Ascending aorta (tissue), 2 donors: ENCODE measurements around the gene SEC23A. TPM values are rescaled to one million over a fixed set of nuclear protein-coding genes. Genes with fewer than 3 reads are reported as not detected.

ENCODE experiments used
- DNase-seq, 2 donors: peaks; one replicate each; pipeline ENCODE4 v3.0.0-alpha.2; 2019; ENCODE audit warnings: low spot score in 2 of 2
- H3K27ac ChIP-seq, 2 donors: fragments of 200-600 bp; sonication (generic); one replicate each; pipeline ENCODE4 v1.5.1; 2016 to 2017; ENCODE audit warnings: mild to moderate bottlenecking in 1 of 2
- H3K27me3 ChIP-seq: fragments of 200-600 bp; sonication (generic); one replicate; pipeline ENCODE4 v1.5.1; 2017
- H3K36me3 ChIP-seq, 2 donors: fragments of 200-600 bp; sonication (generic); one replicate each; pipeline ENCODE4 v1.5.1; 2016
- H3K4me1 ChIP-seq, 2 donors: fragments of 200-600 bp; sonication (generic); one replicate each; pipeline ENCODE4 v1.5.1; 2016 to 2017; ENCODE audit warnings: mild to moderate bottlenecking in 1 of 2
- H3K4me3 ChIP-seq, 2 donors: fragments of 200-600 bp; sonication (generic); one replicate each; pipeline ENCODE4 v1.5.1; 2016 to 2017; ENCODE audit warnings: mild to moderate bottlenecking in 1 of 2
- H3K9me3 ChIP-seq, 2 donors: fragments of 200-600 bp; sonication (generic); one replicate each; pipeline ENCODE4 v1.5.1; 2016
- intact Hi-C: fragments of 100-400 bp; cut with DNase I; formaldehyde crosslinking; loops from one replicate; pipeline ENCODE4 v1.15.1; 2023
- total RNA-seq: library from RNA; depleted of rRNA; stranded (reverse); fragments of >200 nt; gene quantifications from one replicate; pipeline ENCODE4 v1.1.0, GENCODE V29; 2016
- TF ChIP-seq, protein P1 (sequence below), 3 experiments: fragments of 200-600 bp in 2 of 3; fragments of 450-650 bp in 1 of 3; sonication (generic) in 2 of 3; IDR thresholded peaks; one replicate each; pipeline ENCODE4 v1.5.1; 2016 to 2019; ENCODE audit warnings: antibody characterized with exemption in 3 of 3, mild to moderate bottlenecking in 1 of 3, moderate library complexity in 1 of 3

Gene SEC23A
- total RNA-seq, 1 donor from 2014 or later: 74.8 TPM

DNA sequence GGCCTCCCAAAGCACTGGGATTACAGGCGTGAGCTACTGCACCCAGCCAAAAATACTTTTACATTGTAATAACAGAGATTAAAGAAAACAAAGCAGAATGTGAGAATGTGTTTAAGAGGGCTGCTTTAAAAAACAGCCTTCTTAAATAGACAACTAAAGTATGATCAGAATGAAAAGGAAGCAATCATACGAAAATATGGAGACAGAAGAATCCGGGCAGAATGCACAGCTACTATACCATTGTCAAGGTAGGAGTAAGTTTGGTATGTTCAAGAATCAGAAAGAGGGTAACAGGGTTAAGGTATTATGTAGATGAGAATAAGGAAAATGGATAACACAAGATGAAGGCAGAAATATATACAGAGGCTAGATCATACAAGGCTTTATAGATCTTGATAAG, 8.5 kb downstream of the SEC23A start:
- H3K4me3 ChIP-seq: no peak overlapping the region
- no peak overlapping the region for H3K27ac ChIP-seq
- H3K9me3 ChIP-seq: no peaks in the 10 kb centered on the region
- no peaks in the 10 kb centered on the region for H3K27me3 ChIP-seq
- intact Hi-C loops: no loop called here
- no peak for DNase-seq
- TF ChIP-seq, protein P1, sequence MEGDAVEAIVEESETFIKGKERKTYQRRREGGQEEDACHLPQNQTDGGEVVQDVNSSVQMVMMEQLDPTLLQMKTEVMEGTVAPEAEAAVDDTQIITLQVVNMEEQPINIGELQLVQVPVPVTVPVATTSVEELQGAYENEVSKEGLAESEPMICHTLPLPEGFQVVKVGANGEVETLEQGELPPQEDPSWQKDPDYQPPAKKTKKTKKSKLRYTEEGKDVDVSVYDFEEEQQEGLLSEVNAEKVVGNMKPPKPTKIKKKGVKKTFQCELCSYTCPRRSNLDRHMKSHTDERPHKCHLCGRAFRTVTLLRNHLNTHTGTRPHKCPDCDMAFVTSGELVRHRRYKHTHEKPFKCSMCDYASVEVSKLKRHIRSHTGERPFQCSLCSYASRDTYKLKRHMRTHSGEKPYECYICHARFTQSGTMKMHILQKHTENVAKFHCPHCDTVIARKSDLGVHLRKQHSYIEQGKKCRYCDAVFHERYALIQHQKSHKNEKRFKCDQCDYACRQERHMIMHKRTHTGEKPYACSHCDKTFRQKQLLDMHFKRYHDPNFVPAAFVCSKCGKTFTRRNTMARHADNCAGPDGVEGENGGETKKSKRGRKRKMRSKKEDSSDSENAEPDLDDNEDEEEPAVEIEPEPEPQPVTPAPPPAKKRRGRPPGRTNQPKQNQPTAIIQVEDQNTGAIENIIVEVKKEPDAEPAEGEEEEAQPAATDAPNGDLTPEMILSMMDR (IDR thresholded peaks at IDR 0.05): no peak
- peaks cover 0 to 21% of the 10 kb centered on the region in 2 donors for H3K4me1 ChIP-seq
- peaks cover 43 to 58% of the 10 kb centered on the region in 2 donors for H3K36me3 ChIP-seq

GRCh38 chr14:39091716-39092115, 11.3 kb downstream of the SEC23A start:
- no peaks in the 10 kb centered on the region for H3K9me3 ChIP-seq
- H3K4me3 ChIP-seq: no peak overlapping the region
- peaks cover 58 to 79% of the 10 kb centered on the region in 2 donors for H3K36me3 ChIP-seq
- peaks cover 0 to 4% of the 10 kb centered on the region in 2 donors for H3K4me1 ChIP-seq
- intact Hi-C loops: no loop called here
- TF ChIP-seq, protein P1 (IDR thresholded peaks at IDR 0.05): no peak
- DNase-seq: no peak
- H3K27ac ChIP-seq: no peak overlapping the region
- no peaks in the 10 kb centered on the region for H3K27me3 ChIP-seq

DNA sequence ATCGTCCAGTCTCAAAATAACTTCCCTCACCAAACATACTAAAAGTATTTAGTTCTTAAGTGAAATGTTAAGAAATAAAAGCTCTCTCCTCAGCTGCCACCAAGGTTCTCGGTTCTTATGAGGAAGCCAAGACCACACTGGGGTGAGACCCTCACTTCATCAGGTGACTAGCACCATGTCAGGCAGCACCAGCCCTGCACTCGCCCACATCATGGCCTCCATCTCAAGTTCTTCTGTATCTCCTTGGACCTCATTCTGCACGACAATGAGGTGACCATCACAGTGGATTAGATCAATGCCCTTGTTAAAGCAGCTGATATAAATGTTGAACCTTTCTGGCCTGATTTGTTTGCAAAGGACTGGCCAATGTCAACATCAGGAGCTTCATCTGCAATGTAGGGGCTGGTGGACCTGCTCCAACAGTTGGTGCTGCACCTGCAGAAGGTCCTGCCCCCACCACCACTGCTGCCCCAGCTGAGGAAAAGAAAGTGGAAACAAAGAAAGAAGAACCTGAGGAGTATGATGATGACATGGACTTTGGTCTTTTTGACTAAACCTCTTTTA, 12.4 kb downstream of the SEC23A start:
- no peak for DNase-seq
- H3K36me3 ChIP-seq: peaks cover 69 to 84% of the 10 kb centered on the region in 2 donors
- no peak overlapping the region for H3K27ac ChIP-seq
- no peaks in the 10 kb centered on the region for H3K9me3 ChIP-seq
- H3K4me3 ChIP-seq: no peak overlapping the region
- TF ChIP-seq, protein P1 (IDR thresholded peaks at IDR 0.05): no peak
- intact Hi-C loops: no loop called here
- no peaks in the 10 kb centered on the region for H3K27me3 ChIP-seq
- peaks cover 0 to 4% of the 10 kb centered on the region in 2 donors for H3K4me1 ChIP-seq

GRCh38 chr14:39087493-39087892, 15.5 kb downstream of the SEC23A start:
- Histone ChIP-seq H3K36me3 (peaks cover 70 to 92% of the 10 kb centered on the region in 2 donors), H3K4me3 (no peak overlapping the region), H3K9me3 (no peaks in the 10 kb centered on the region), H3K4me1 (no peaks in the 10 kb centered on the region), H3K27me3 (no peaks in the 10 kb centered on the region), H3K27ac (no peak overlapping the region)
- intact Hi-C loops: no loop called here
- TF ChIP-seq, protein P1 (IDR thresholded peaks at IDR 0.05): no peak
- DNase-seq: no peak

DNA sequence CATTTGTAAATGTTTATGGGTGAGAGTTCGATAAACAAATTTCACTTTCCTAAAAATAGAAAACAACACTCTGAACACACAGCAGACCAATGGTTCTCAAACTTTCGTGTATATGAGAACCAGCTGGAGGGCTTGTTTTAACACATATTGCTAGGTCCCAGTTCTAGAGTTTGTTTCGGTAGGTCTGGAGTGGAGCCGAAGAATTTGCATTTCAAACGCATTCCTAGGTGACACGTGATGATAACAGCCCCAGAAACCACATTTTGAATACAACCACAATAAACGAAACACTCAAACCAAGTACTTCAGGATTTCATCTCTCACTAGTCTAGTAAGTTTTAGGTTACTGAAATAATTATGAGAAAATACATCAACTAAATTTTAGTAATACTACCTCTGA, 17.1 kb downstream of the SEC23A start:
- Histone ChIP-seq H3K4me3 (no peak overlapping the region), H3K27ac (no peak overlapping the region), H3K9me3 (no peaks in the 10 kb centered on the region), H3K27me3 (no peaks in the 10 kb centered on the region), H3K36me3 (peaks cover 57 to 86% of the 10 kb centered on the region in 2 donors), H3K4me1 (no peaks in the 10 kb centered on the region)
- no peak for DNase-seq
- intact Hi-C loops: no loop called here
- TF ChIP-seq, protein P1 (IDR thresholded peaks at IDR 0.05): no peak

DNA sequence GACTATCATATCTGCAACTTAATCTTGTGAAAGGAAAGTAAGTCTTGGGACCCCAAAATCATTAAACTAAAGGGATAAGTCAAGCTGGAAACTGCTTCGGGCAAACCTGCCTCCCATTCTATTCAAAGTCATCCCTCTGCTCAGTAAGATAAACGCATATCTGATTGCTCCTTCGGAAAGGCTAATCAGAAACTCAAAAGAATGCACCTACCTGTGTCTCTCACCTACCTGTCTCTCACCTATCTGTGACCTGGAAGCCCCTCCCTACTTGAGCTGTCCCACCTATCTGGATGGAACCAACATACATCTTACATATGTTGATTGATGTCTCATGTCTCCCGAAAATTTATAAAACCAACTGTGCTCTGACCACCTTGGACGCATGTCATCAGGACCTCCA, 19.9 kb downstream of the SEC23A start:
- no peaks in the 10 kb centered on the region for H3K4me1 ChIP-seq
- DNase-seq: no peak
- H3K9me3 ChIP-seq: no peaks in the 10 kb centered on the region
- peaks cover 32 to 84% of the 10 kb centered on the region in 2 donors for H3K36me3 ChIP-seq
- TF ChIP-seq, protein P1 (IDR thresholded peaks at IDR 0.05): no peak
- no peak overlapping the region for H3K4me3 ChIP-seq
- intact Hi-C loops: no loop called here
- H3K27me3 ChIP-seq: no peaks in the 10 kb centered on the region
- no peak overlapping the region for H3K27ac ChIP-seq
